DOHH2 (cell line): ENCODE results near the gene FCHSD2.

Source experiments
- H3F3A ChIP-seq: fragments of 200-600 bp; sonication (generic), shearing (Covaris generic); 2 replicates; pipeline ENCODE4 v1.6.0; 2016; ENCODE audit warnings: antibody characterized with exemption, mild to moderate bottlenecking; ENCODE audit not compliant: control insufficient read depth, insufficient read depth
- H3K27ac ChIP-seq: fragments of 200-600 bp; sonication (generic); 2 replicates; pipeline ENCODE4 v1.5.1; 2014; ENCODE audit warnings: low read depth, mild to moderate bottlenecking, low read length, moderate library complexity
- H3K27me3 ChIP-seq: fragments of 200-600 bp; sonication (generic); 2 replicates; pipeline ENCODE4 v1.6.1; 2014; ENCODE audit warnings: mild to moderate bottlenecking, low read length, mixed read lengths; ENCODE audit not compliant: control insufficient read depth
- H3K36me3 ChIP-seq: fragments of 200-600 bp; sonication (generic); 2 replicates; pipeline ENCODE4 v1.6.1; 2014; ENCODE audit warnings: mild to moderate bottlenecking, low read length, moderate library complexity, mixed read lengths; ENCODE audit not compliant: control insufficient read depth
- H3K4me1 ChIP-seq: fragments of 200-600 bp; sonication (generic); 2 replicates; pipeline ENCODE4 v1.6.1; 2014; ENCODE audit warnings: mild to moderate bottlenecking, low read length, mixed read lengths; ENCODE audit not compliant: control insufficient read depth
- H3K4me2 ChIP-seq: fragments of 200-600 bp; sonication (generic); 2 replicates; pipeline ENCODE4 v1.6.0; 2014; ENCODE audit warnings: mild to moderate bottlenecking, low read length, moderate library complexity
- H3K4me3 ChIP-seq: fragments of 200-600 bp; sonication (generic); 2 replicates; pipeline ENCODE4 v1.5.1; 2014; ENCODE audit warnings: mild to moderate bottlenecking, low read length, mixed read lengths
- H3K79me2 ChIP-seq: fragments of 200-600 bp; sonication (generic); 2 replicates; pipeline ENCODE4 v1.6.1; 2014; ENCODE audit warnings: mild to moderate bottlenecking, low read length, mixed read lengths; ENCODE audit not compliant: control insufficient read depth
- H3K9me2 ChIP-seq: fragments of 200-600 bp; sonication (generic); replicated peaks from 2 replicates; pipeline ENCODE4 v1.6.1; 2014; ENCODE audit warnings: mild to moderate bottlenecking, low read length, mixed read lengths; ENCODE audit not compliant: control insufficient read depth
- H3K9me3 ChIP-seq: fragments of 200-600 bp; sonication (generic); 2 replicates; pipeline ENCODE4 v1.6.1; 2014; ENCODE audit warnings: antibody characterized with exemption, low read length, mixed read lengths; ENCODE audit not compliant: control insufficient read depth, insufficient read depth
- H4K20me1 ChIP-seq: fragments of 200-600 bp; sonication (generic); 2 replicates; pipeline ENCODE4 v1.6.0; 2014; ENCODE audit warnings: low read depth, mild to moderate bottlenecking, antibody characterized with exemption, low read length, moderate library complexity; ENCODE audit not compliant: control insufficient read depth, insufficient read depth
- CTCF ChIP-seq: fragments of 200-600 bp; sonication (generic); IDR thresholded peaks from one replicate; pipeline ENCODE4 v1.5.1; 2014; ENCODE audit warnings: antibody characterized with exemption, mild to moderate bottlenecking, low read depth, low read length; ENCODE audit not compliant: poor library complexity, severe bottlenecking
- EZH2phosphoT487 ChIP-seq: fragments of 200-600 bp; sonication (generic); IDR thresholded peaks from 2 replicates; pipeline ENCODE4 v1.6.1; 2017; ENCODE audit warnings: borderline replicate concordance, mild to moderate bottlenecking, antibody characterized with exemption, low read length, moderate library complexity, mixed read lengths

The FCHSD2 gene

GRCh38 chr11:73187854-73188253, 45.7 kb upstream of the FCHSD2 start:
- H3K27me3 ChIP-seq = no peaks in the 10 kb centered on the region
- H3K27ac ChIP-seq = no peak overlapping the region
- no peak overlapping the region for H3K4me3 ChIP-seq
- no peaks in the 10 kb centered on the region for H3K9me2 ChIP-seq
- H4K20me1 ChIP-seq = no peaks in the 10 kb centered on the region
- no peak overlapping the region for H3K4me2 ChIP-seq
- peaks cover 19% of the 10 kb centered on the region for H3K4me1 ChIP-seq
- H3K9me3 ChIP-seq = no peaks in the 10 kb centered on the region
- H3F3A ChIP-seq = no peaks in the 10 kb centered on the region
- TF ChIP-seq CTCF (no peak), EZH2phosphoT487 (no peak)
- H3K79me2 ChIP-seq = no peaks in the 10 kb centered on the region
- H3K36me3 ChIP-seq = no peaks in the 10 kb centered on the region

GRCh38 chr11:73186886-73187285, 44.8 kb upstream of the FCHSD2 start:
- H3K36me3 ChIP-seq = no peaks in the 10 kb centered on the region
- H3K79me2 ChIP-seq = no peaks in the 10 kb centered on the region
- H3K4me1 ChIP-seq = peaks cover 19% of the 10 kb centered on the region
- H3K4me3 ChIP-seq = no peak overlapping the region
- no peaks in the 10 kb centered on the region for H4K20me1 ChIP-seq
- no peak overlapping the region for H3K4me2 ChIP-seq
- H3K9me3 ChIP-seq = no peaks in the 10 kb centered on the region
- 0 out of 2 replicates have a peak, but pooled peaks cover 3% of the 10 kb centered on the region for H3F3A ChIP-seq
- H3K27ac ChIP-seq = no peak overlapping the region
- TF ChIP-seq CTCF (no peak), EZH2phosphoT487 (no peak)
- no peaks in the 10 kb centered on the region for H3K27me3 ChIP-seq
- H3K9me2 ChIP-seq = no peaks in the 10 kb centered on the region

- no peaks in the 10 kb centered on the region for H3K9me3 ChIP-seq
- H4K20me1 ChIP-seq = no peaks in the 10 kb centered on the region
- H3K79me2 ChIP-seq = no peaks in the 10 kb centered on the region
- H3K27me3 ChIP-seq = no peaks in the 10 kb centered on the region
- peaks cover 19% of the 10 kb centered on the region for H3K4me1 ChIP-seq
- H3K4me3 ChIP-seq = no peak overlapping the region
- no peaks in the 10 kb centered on the region for H3K36me3 ChIP-seq
- no peak overlapping the region for H3K27ac ChIP-seq
- no peak overlapping the region for H3K4me2 ChIP-seq
- H3K9me2 ChIP-seq = no peaks in the 10 kb centered on the region
- 0 out of 2 replicates have a peak, but pooled peaks cover 3% of the 10 kb centered on the region for H3F3A ChIP-seq
- TF ChIP-seq CTCF (no peak), EZH2phosphoT487 (no peak)
These were observed 44.3 kb upstream of the FCHSD2 start for GRCh38 chr11:73186294-73186850.
